ENCODE measurements around the gene MOB3A.

- TF ChIP-seq CTCF (IDR thresholded peaks at IDR 0.05), result no peak
- no peak for TF ChIP-seq POLR2AphosphoS5 (IDR thresholded peaks at IDR 0.05)
These were observed 26.9 kb upstream of the MOB3A start for GRCh38 chr19:2122982-2123381.

Data from stomach (tissue), 4 donors.